ENCODE data around the gene HAUS7.

DNA sequence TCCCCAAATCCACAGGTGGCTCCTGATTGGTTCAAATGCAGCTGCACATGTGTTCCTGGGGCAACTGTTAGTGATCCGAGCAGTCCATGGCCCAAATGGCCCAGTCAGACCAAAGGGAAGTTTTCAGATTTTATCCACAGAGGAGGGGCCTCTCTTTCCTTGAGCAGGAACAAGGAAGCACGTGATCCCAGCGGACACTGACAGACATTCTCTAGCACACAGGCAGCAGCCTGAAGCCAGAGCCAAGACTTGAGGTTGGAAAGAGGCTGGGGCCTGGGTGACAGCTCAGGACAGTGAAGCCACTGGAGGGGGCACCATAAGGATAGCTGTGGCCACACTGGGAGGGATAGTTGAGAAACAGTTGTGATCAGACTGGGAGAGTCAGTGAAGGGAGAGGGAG is 62.6 kb downstream of the HAUS7 start:
- TF ChIP-seq, protein P1, sequence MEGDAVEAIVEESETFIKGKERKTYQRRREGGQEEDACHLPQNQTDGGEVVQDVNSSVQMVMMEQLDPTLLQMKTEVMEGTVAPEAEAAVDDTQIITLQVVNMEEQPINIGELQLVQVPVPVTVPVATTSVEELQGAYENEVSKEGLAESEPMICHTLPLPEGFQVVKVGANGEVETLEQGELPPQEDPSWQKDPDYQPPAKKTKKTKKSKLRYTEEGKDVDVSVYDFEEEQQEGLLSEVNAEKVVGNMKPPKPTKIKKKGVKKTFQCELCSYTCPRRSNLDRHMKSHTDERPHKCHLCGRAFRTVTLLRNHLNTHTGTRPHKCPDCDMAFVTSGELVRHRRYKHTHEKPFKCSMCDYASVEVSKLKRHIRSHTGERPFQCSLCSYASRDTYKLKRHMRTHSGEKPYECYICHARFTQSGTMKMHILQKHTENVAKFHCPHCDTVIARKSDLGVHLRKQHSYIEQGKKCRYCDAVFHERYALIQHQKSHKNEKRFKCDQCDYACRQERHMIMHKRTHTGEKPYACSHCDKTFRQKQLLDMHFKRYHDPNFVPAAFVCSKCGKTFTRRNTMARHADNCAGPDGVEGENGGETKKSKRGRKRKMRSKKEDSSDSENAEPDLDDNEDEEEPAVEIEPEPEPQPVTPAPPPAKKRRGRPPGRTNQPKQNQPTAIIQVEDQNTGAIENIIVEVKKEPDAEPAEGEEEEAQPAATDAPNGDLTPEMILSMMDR (IDR thresholded peaks at IDR 0.05): no peak
- no peak for TF ChIP-seq POLR2A (IDR thresholded peaks at IDR 0.05)
